GM19372 (cell line): ENCODE measurements around the gene OPRM1.
A peak's percentile ranks its signal among the peaks of the same experiment; 100 is the strongest.

ENCODE experiments used
- ATAC-seq: cut with Tn5 transposase; IDR thresholded peaks from one replicate; pipeline ENCODE4 v1.9.1; 2021; ENCODE audit warnings: mild to moderate bottlenecking, low read depth, moderate library complexity; ENCODE audit not compliant: unreplicated experiment

Gene OPRM1

DNA sequence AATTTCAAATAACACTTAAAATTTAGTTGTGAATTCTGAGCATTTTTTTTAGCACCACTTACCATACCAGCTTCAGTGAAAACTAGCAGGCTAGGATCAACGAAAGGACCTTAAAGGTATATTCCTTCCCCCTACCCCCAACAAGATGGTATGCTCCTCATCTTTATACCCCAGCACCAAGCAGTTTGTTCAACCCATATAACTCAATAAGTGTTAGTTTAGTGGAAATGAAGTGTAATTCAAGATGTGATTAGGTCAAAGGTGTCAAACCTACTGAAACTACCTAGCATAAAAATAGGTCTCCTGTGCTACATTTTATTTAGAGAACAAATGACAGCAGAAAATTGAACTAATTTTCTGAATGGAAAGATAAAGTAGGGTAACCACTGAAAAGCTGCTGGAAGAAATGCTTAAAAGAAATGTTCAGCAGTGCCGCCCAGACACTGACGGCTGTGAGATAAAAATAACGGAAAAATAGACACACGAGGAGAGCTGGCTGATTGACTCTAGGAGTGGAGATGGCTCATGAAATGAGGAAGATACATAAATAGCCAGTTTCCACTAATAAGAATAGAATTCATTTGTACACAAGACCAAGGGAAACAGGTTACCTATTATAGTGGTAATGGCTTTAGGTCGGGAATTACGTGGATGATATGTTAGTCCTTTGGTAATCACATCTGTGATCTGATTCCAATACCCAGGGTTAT lies 222.8 kb downstream of the OPRM1 start:
- ATAC-seq = peak; percentile 45

GRCh38 chr6:154266560-154267099 lies 227.6 kb downstream of the OPRM1 start:
- ATAC-seq = no peak

DNA sequence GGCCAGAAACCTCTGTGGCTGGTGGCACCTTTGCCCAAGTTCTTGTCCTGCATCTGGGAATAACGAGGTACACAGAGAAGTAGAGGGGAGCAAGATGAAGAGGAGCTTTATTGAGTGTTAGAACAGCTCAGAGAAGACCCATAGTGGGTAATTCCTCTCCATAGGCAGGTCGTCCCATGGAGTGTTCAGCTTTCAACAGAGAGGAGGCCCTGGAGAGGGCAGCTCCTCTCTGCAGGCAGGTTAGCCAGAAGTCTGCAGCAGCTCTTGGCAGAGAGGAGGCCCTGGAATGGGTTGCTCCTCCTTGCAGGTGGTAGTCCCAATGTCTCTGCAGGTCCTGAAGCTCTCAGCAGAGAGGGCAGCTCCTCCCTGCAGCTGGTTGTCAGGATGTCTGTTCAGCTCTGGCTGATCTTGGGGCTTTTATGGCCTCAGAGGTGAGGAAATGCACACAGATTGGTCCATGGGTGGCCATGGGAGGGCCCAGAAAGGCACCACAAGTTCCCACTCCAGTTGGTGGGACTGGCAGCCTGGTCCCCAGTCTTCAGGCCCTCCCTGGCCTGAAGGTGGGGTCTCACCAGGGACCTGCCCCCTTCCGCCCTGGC lies 228.6 kb downstream of the OPRM1 start:
- ATAC-seq = peak; percentile 47

DNA sequence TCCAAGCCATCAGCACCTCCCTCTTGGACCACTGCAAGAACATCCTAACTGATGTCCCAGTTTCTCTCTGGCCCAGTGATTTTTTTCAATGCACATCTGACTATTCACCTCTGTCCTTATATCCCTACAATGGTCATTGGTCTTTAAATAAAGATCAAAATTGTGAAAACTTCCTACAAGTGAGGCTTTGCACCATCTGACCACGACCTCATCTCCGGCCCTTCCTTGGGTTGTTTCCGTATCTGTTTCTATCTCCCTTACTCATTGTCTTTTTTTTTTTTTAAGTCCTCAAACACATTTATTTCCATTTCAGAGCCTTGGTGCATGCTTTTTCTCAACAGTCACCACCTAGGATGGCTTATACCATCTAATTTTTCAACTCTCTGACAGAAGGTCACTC lies 229.4 kb downstream of the OPRM1 start:
- ATAC-seq = peak; percentile 10

GRCh38 chr6:154274168-154274567 lies 235.1 kb downstream of the OPRM1 start:
- ATAC-seq = no peak

GRCh38 chr6:154276810-154277628 lies 238.0 kb downstream of the OPRM1 start:
- ATAC-seq = peak; percentile 63

DNA sequence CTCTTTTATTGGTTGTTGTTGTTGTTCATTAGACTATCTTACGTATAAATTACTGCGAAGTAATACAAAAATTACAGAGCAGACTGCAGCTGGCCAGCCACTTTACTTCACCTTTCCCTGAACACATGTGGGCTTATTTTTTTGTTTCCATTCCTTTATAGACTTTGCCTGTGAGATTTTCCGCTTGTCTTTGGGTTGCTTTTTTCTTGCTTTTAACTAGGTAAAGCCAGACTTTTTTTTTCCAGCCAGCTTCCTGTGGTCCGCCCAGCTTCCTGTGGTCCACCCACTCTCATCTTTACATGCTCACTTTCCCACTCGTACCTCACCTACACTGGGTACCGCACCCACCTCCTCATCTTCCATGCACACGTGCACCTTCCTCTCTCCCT lies 238.6 kb downstream of the OPRM1 start:
- no peak for ATAC-seq

DNA sequence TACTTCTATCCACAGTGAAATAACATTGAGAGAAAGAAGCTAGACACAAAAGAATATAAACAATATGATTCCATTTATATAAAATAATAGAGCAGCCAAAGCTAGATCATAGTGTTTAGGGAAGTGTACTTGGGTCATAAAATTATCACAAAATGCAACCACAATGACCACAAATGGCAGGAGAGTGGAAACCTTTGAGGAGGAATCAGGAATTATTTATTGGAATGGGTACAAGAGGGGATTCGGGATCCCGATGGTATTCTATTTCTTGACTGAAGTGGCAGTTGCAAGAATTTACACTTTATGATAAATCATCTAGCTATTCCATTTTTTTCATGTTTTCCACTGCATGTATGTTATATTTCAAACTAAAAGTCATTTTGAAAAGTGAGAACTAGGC lies 241.5 kb downstream of the OPRM1 start:
- ATAC-seq = no peak

DNA sequence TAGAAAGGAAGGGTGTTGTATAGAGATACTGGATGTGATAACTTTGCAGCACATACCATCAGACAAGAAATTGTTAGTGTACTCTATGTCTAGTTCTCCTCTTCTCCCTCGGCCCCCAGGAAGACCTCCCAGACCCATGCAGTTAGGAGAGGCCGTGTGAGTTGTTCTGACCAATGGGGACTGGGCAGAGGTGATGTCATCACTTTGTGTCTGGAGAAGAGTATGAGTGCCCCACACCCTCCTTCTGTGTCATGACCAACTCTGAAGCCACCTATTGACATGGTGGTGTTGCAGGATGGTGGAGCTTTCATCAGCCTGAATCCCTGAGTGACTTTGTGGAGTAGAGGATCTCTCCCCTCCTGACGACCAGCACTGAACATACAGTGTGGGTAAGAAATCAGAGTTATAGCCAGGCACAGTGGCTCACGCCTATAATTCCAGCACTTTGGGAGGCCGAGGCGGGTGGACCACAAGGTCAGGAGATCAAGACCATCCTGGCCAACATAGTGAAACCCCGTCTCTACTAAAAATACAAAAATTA lies 245.3 kb downstream of the OPRM1 start:
- no peak for ATAC-seq

DNA sequence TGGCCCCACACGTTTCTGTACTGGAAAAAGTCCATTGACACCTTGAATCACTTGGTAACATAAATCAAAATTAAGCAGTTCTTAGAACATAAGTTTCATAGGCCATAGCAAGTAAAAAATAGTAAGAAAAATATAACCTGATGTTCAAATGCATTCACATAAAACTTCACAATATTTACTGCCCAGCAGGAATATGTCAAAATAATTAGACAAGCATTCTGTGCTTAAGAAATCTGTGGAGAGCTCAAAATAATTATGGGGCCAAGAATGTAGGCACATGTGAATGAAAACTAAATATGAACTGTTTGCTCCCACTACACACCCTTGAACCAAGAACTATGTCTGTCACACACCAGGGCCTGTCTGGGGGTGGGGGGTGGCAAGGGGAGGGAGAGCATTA lies 246.8 kb downstream of the OPRM1 start:
- ATAC-seq = no peak

GRCh38 chr6:154289818-154290508 lies 250.9 kb downstream of the OPRM1 start:
- no peak for ATAC-seq

- no peak for ATAC-seq
Observed at GRCh38 chr6:154292066-154292465, 253.0 kb downstream of the OPRM1 start.

- no peak for ATAC-seq
Observed at GRCh38 chr6:154292855-154293519, 253.9 kb downstream of the OPRM1 start.

- no peak for ATAC-seq
Observed at GRCh38 chr6:154295733-154296132, 256.7 kb downstream of the OPRM1 start.
